Cardiac fibroblast (primary cell): ENCODE data around the gene GOLGA8S.
A peak's percentile ranks its signal among the peaks of the same experiment; 100 is the strongest.
"Not testable (repeated sequence)": the region's sequence is repeated elsewhere in the genome, so short reads cannot be mapped to it uniquely, and the experiment has no call there.

ENCODE experiments used
- DNase-seq, 2 donors: peaks; one replicate each; pipeline versions ENCODE4 v3.0.0 to v3.0.0-alpha.2; 2010; ENCODE audit warnings: low read depth in 2 of 2
- H3K4me3 ChIP-seq, 2 donors: replicated peaks in 1 of 2; 1 replicate in 1 of 2; 2 replicates in 1 of 2; pipeline ENCODE4 v1.5.1; 2011; ENCODE audit warnings: low read depth in 2 of 2, low read length in 2 of 2, mild to moderate bottlenecking in 2 of 2, moderate library complexity in 1 of 2
- CTCF ChIP-seq: IDR thresholded peaks from one replicate; pipeline ENCODE4 v1.5.1; 2011; ENCODE audit warnings: low read depth, mild to moderate bottlenecking, low read length, inconsistent platforms

GOLGA8S gene

GRCh38 chr15:23354448-23354847 is at the start of gene GOLGA8S:
Gene GOLGA8S, plus strand, starts transcription at chr15:23354748. Its CDS starts 62 bp downstream, at chr15:23354810.
- DNase-seq, H3K4me3 ChIP-seq: not testable (repeated sequence)

- DNase-seq, result not testable (repeated sequence)
- H3K4me3 ChIP-seq, result peak overlapping the region in 1 of 2 donors; percentile 26
Measured at GRCh38 chr15:23304805-23305204, 49.7 kb upstream of the GOLGA8S start.

GRCh38 chr15:23305921-23306320 is 48.6 kb upstream of the GOLGA8S start:
- not testable (repeated sequence) for H3K4me3 ChIP-seq, DNase-seq

GRCh38 chr15:23311233-23311632 is 43.3 kb upstream of the GOLGA8S start:
- not testable (repeated sequence) for DNase-seq, H3K4me3 ChIP-seq

- not testable (repeated sequence) for DNase-seq, H3K4me3 ChIP-seq
Measured at GRCh38 chr15:23334096-23334495, 20.5 kb upstream of the GOLGA8S start, which contains the start of gene GOLGA6L26. Gene GOLGA6L26, minus strand, starts transcription at chr15:23334196. Its CDS starts 61 bp downstream, at chr15:23334135.

- DNase-seq, H3K4me3 ChIP-seq: not testable (repeated sequence)
Measured at GRCh38 chr15:23362622-23363021, 8.1 kb downstream of the GOLGA8S start.

GRCh38 chr15:23364261-23364660 is 9.7 kb downstream of the GOLGA8S start:
- not testable (repeated sequence) for H3K4me3 ChIP-seq, DNase-seq

- DNase-seq, result no peak
- H3K4me3 ChIP-seq, result no peak overlapping the region
- no peak for TF ChIP-seq CTCF
Measured at GRCh38 chr15:23370578-23370977, 16.0 kb downstream of the GOLGA8S start.

- not testable (repeated sequence) for H3K4me3 ChIP-seq, DNase-seq
Measured at GRCh38 chr15:23371134-23371533, 16.6 kb downstream of the GOLGA8S start.

GRCh38 chr15:23371868-23372267 is 17.3 kb downstream of the GOLGA8S start:
- not testable (repeated sequence) for DNase-seq, H3K4me3 ChIP-seq

- H3K4me3 ChIP-seq, result no peak overlapping the region
- DNase-seq, result peak in 1 of 2 donors; percentile 23
- no peak for TF ChIP-seq CTCF
Measured at GRCh38 chr15:23372284-23372683, 17.7 kb downstream of the GOLGA8S start.

GRCh38 chr15:23372891-23373600 is 18.5 kb downstream of the GOLGA8S start:
- DNase-seq, H3K4me3 ChIP-seq: not testable (repeated sequence)

GRCh38 chr15:23374226-23374625 is 19.7 kb downstream of the GOLGA8S start:
- not testable (repeated sequence) for DNase-seq

GRCh38 chr15:23378946-23379345 is 24.4 kb downstream of the GOLGA8S start:
- H3K4me3 ChIP-seq, DNase-seq: not testable (repeated sequence)

More at GRCh38 chr15:23374226-23374625, 19.7 kb downstream of the GOLGA8S start:
- not testable (repeated sequence) for H3K4me3 ChIP-seq

- not testable (repeated sequence) for DNase-seq, H3K4me3 ChIP-seq
Measured at GRCh38 chr15:23380700-23381099, 26.2 kb downstream of the GOLGA8S start.

- H3K4me3 ChIP-seq, DNase-seq: not testable (repeated sequence)
Measured at GRCh38 chr15:23381192-23381591, 26.6 kb downstream of the GOLGA8S start.
